ENCODE data around the gene KCTD21.

DNA sequence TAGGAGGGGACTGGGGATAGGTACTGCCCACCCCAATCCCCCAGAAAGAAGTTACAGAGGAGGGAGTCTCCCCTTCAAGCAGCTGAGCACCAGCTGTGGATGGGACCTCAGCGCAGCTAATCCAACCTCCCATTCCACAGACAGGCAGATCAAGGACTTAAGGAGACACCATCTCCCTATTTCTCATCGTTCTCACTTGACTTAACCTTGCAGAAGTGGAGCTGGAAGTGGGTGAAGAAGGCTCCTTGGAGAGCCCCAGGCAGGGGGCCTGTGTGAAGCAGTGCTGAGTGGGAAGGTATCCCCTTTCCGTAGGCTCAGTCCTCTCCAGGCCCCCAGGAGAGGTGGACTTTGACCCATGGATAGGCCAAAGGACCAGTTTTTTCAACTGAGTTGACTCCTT is 27.6 kb upstream of the KCTD21 start:
- TF ChIP-seq, protein P1, sequence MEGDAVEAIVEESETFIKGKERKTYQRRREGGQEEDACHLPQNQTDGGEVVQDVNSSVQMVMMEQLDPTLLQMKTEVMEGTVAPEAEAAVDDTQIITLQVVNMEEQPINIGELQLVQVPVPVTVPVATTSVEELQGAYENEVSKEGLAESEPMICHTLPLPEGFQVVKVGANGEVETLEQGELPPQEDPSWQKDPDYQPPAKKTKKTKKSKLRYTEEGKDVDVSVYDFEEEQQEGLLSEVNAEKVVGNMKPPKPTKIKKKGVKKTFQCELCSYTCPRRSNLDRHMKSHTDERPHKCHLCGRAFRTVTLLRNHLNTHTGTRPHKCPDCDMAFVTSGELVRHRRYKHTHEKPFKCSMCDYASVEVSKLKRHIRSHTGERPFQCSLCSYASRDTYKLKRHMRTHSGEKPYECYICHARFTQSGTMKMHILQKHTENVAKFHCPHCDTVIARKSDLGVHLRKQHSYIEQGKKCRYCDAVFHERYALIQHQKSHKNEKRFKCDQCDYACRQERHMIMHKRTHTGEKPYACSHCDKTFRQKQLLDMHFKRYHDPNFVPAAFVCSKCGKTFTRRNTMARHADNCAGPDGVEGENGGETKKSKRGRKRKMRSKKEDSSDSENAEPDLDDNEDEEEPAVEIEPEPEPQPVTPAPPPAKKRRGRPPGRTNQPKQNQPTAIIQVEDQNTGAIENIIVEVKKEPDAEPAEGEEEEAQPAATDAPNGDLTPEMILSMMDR (IDR thresholded peaks at IDR 0.05) = no peak
- no peak for TF ChIP-seq POLR2A (IDR thresholded peaks at IDR 0.05)
